ENCODE results near the gene PPT2.
"Not testable (repeated sequence)": the region's sequence is repeated elsewhere in the genome, so short reads cannot be mapped to it uniquely, and the experiment has no call there.

PPT2 gene

DNA sequence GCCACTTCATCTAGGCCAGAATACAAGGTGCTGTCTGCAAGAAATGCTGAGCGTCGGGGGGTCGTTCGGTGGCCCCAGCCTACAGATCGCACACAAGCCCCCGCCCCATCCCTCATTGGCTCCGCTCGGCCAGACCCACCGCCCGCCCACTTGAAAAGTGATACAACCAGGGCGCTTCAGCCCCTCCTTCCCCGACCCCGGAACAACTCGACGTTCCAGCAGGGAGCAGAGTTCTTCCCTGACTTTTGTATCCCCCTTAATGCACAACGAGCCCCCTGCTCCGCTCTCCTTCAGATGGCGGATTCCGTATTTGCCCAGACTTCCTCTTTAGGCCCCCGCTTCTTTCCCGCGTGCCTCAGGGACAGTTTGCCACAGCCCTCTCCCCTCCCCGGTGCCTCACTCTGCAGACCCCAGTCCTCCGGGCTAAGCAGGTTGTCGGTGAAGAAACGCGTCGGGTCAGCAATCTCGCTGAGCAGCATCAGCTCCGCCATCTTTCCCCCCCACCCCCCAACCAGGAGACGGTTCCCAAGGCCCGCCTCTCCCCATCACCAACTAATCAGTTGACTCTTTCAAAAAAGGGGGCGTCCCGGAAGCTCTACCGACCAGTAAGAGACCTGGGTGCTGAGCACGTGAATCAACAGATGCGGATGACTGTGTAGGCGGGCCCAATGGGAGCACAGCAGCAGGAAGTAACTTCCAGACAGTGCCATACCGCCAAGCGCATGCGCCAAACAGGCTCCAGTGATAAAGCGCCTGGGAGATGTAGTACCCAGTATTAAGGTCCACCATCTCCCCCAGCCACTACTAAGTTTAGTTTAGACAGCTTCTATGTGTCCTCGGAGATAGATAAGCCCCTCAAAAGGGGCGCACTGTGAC is 26.0 kb upstream of the PPT2 start, which contains the start of gene ATF6B:
Gene ATF6B (minus strand): TSS at position 530 of the 876 bp plus-strand sequence. CDS start 39 bp downstream, at position 491.
- DNase-seq = peak; percentile 100

DNA sequence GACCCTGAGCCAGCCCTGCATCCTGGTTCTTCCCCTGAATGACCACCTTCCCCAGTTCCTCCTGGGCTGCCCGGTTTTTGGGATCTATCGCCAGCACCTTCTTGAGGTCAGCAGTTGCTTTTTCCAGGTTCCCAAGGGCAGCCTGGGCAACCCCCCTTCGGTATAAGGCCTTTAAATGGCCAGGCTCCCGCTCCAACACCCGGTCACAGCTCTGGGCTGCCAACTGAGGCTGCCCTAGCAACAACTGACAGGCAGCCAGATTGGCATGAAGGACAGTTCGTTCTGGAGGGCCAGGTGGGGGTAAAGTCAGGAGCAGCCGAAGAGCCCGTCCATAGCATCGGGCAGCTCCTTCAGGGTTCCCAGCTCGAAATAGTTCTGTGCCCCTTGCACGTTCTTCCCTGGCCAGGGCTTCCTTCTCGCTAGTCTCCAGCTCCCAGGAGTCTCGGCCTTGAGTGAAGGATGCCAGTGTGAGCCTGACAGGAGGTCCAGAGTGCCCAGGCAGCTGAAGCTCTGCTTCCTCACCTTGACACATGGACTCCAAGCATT is 25.1 kb upstream of the PPT2 start:
- no peak for DNase-seq

DNA sequence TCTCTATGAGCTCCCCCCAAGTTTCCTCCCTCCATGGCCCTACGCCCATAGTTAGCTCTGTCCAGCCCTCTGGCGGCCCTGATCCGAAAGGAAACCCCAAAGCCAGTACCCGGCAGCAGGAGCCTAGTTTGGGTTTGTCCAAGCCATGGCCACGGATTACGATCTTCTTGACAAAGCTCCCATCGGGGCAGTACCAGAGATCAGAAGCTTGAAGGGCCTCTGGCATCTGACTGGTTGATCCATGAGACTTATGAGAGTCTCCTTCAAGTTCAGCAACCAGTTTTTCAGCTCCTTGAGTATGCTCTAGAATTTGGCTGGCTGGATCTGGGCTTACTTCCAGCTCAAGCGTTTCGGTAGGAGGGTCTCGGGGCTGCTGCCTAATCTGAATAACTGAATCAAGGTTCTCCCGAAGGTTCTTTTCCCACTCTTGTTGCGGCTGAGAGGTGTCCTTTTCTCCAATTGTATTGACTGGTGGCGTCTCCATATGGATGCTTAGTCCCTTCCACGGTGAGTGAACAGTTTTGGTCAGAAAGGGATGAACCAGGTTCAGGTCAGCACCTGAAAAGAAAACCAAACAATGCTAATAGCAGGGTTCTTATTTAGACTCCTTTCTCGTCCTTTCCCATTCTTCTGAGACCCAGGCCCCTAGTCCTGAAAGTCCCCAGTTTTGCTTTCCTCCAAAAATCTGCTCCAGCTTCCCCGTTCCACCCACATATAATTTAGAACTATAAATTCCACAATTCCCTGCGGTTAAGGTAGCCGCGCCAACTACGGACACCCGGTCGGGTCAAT is 24.4 kb upstream of the PPT2 start:
- DNase-seq = no peak

DNA sequence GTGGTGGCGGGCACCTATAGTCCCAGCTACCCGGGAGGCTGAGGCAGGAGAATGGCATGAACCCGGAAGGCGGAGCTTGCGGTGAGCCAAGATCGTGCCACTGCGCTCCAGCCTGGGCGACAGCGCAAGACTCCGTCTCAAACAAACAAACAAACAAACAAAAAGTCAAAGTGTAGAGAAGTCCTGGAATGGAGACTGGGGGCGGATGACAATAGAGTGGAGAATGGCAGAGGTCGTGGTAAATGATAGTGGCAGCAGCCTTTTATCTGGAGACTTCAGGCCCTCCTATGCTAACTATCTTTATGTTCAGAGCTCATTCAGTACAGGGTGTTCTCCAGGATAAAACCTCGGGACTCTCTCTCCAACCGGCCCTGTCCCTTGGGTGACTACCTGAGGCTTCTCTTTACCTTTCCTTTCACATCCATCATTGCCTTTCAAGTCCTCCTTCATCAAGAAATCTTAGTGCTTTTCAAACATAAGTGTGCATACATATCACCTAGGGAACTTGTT is 22.4 kb upstream of the PPT2 start:
- DNase-seq = no peak

DNA sequence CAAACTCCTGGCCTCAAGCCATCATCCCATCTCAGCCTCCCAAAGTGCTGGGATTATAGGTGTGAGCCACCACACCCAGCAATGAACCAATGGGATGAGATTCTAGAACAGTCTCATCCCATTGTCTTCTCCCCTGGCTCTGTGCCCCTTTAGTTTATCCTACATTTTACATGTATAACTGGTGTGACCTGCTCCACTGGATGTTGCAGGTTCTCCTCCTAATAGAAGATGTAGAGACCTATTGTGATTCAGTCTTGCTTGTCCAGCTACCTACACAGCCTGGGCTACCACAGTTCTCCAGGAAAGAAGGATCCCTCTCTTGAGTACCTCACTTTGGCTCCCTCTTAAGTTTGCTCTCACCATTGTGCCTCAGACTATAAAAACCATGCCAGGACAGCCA is 21.8 kb upstream of the PPT2 start:
- no peak for DNase-seq

DNA sequence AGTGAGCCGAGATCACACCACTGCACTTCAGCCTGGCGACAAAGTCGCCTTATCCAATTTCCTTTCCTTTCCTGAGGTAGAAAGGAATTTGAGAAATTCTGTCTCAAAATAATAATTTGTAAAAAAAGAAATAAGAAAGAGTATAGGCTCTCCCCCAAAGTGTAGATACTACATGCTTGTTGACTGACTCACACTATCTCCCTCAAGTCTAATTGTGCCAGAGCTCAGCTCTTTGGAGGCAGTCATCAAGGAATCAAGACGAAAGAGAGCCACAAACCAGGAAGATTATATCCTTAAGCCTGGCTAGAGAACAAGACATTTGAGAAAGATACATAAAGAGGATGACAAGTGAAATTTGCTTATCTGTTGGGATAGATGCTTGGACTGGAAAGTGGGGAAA is 20.2 kb upstream of the PPT2 start:
- peak; percentile 51 for DNase-seq

DNA sequence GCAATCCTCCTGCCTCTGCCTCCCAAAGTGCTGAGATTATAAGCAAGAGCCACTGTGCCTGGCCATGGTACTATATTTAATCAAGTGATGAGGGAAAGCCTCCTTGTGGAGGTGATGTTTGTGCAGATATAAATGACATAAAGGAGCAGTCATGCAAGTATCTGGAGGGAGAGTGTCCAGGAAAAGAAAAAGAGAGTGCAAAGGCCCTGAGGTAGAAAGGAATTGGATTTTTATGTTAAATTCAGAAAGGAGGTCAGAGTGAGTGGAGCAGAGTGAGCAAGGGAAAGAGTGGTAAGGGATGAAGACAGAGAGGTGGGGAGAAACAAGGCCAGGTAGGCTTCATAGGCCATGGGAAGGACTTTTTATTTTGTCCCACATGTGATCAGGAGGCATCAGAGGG is 16.5 kb upstream of the PPT2 start:
- DNase-seq = no peak

DNA sequence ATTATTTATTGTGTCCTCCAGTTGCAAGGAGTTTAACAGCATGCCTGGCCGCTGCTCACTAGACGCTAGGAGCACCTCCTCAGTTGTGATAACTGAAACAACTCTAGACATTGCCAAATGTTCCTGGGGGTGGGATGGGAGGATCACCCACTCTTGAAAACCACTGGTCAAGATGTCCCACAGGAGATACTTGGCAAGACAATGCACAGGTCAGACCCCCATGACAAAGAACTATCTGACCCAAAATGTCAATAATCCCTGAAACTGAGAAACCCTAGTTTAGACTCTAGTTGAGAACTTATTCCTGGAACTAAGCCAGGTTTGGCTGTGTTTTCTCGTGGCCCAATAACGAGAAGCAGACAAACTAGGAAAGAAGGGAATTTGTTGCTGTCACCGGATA is 14.4 kb upstream of the PPT2 start:
- DNase-seq = no peak

DNA sequence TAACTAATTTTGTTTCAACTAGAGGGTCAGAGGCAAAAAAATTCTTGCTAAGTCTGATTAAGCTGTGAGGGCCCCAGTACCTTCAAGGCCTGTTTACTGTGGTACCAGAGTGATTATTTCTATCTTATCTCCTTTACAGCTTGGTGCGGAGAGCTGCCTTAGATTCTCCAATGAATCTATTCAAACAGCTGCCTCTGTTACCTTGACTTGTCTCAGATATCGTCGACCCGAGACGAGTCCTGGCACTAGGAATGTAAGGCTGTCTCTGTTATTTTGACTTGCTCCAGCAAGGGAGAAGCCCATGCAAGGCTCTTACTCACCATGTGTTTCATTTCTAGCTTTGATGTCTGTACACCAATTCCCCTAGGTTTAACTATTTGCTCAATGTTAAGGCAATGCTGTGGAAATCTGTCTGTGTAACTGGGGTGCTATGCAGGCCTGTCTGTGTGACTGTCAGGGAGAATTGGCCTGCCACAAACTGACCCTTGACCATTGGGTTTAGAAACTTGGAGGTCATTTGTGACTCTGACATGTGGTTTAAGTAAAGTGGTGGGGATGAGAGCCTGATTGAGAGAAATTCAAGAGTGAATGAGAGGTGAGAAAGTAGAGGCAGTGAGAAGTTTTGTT is 13.4 kb upstream of the PPT2 start:
- DNase-seq = no peak

DNA sequence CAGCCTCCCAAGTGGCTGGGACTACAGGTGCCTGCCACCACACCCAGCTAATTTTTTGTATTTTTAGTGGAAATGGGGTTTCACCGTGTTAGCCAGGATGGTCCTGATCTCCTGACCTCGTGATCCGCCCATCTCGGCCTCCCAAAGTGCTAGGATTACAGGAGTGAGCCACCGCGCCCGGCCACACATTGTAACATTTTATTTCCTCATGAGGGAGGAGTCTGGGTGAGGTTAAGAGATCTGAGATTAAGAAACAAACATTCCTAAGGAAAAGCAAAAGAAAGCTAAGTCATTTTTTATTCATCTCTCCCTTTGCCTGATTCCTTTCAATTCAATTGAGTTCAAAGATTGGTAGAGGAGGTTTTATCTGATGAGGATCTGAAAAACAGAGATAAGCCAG is 9.7 kb upstream of the PPT2 start:
- DNase-seq = not testable (repeated sequence)

DNA sequence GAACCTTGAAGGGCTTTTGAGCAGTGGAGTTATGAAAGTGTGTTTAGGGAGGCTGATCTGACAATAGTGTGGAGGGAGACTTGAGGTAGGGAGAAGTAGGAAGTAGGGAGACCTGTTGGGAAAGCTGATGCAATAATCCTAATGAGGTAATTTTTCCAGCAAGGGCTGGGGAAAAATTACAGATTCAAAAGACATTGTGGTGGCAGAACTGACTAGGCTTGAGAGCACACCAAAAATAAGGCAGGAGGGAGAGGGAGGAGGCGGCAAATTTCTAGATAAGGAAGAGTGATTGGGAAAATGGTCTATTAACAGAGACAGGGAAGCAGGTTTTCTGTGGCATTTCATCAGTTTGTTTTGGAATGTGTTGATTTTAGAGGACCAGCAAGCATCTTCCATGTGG is 7.7 kb upstream of the PPT2 start:
- no peak for DNase-seq

DNA sequence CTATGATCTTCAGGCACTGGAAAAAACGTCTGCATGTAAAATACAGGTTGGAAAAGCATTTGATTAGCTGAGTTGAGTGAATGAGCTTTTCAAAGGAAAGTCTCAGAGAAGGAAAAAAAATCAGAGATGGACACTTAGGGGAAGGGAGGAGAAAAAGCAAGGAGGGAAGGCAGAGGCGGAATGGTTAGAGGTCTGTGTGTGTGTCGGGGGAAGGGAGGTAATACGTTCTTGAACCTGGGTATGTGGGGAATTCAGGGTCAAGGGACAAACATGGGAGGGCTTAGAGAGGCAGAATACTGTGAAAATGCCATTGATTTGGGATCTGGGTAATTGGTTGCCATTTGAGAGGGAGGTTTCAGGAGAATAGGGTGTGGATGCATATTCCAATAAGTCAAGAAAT is 7.3 kb upstream of the PPT2 start:
- no peak for DNase-seq

DNA sequence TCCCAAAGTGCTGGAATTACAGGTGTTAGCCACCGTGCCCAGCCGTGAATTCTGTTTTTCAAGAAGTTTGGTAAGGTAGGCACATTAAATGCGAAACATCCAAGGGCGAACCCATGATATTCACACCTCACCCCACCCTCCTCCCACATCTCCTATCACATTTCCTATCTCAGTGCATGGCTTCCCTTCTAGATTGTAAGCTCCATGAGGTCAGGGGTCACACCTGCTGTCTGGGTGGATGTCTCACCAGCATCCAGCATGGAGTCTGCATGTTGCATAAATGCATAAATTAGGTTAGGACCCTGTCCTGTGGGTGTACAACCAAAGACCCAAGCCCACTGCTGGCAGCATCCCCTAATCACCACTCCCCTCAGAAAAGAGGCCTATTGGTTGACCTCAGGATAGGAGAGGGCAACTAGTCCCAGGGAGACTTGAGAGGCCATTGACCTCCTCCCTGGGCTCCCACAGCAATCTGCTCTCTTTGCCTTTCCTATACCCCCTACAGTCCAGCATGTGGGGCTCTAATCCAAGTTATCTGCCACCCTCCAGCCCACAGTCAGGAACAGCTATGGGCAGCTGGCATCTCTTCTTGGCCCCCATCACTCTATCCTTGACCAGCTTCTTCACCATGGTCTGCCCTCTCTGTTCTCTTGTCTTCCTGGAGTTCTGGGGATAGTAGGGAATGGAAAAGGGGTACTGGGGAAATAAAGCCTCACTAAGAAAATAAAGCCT is 6.4 kb upstream of the PPT2 start:
- no peak for DNase-seq

DNA sequence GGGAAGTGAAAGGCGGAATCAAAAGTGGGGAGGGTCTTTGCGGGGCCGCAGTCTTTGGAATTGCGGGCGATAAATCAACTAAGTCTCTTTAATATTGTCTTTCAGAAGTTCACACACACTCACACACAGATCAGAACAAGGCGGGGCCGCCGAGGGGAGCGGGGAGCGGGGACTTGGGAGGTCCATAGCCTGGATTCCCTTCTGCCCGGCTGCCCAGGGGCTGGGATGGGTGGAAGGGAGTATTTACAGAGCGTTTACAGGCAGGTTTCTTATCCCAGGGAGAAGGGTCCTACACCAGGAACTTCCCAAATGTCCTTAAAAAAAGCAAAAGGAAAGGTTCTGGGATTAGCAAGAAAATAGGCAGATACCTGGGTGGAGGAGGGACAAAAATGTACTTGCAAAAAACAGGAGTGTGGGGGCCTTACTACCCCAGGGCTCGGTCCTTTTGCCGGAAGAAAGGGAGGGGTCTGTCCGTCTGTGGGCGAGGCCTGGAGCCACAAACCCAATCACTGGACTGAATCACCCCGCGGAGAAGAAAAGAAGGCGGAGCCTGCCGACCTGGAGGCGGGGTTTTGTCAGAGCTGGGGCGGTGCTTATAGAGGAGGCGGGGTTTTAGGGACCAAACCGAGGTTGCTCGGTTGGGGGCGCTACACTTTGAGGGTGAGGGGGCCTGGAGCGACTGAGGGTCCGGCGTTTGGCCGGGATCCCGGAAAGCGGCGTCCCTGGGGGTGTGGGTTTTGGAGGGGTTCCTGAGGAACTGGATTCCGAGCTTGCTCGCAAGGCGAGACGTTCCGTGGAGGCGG is 5.5 kb upstream of the PPT2 start:
- DNase-seq = no peak

DNA sequence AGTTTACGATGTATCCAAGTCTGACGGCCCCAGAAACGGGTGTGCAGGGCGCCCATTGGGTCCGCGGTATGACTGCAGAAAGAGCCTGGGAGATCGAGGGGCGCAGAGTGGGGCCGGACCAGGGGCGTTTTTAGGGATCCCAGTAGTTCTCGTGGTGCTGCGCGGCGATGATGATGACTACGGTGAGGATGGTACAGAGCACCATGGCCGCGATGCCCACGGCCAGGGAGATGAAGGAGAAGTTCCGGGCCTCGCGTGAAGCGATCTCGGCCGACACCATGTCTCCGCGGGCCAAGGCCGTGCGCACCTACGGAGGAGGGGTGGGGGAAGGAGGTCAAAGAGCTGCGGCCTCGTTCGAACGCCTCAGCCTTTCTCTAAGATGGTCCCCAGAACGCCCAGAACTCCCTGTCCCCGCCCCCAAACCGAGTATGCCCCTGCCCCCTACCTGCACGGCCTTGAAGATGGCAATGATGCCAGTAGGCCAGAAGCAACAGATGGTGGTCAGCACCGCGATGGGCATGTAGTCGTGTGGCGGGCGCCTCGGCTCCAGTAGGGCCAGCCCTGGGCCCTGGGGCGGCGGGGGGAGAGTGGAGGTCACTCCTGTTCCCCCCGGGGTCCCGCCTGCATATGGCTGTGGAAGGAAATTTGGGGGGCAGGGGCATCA is 4.7 kb upstream of the PPT2 start:
- DNase-seq = no peak

DNA sequence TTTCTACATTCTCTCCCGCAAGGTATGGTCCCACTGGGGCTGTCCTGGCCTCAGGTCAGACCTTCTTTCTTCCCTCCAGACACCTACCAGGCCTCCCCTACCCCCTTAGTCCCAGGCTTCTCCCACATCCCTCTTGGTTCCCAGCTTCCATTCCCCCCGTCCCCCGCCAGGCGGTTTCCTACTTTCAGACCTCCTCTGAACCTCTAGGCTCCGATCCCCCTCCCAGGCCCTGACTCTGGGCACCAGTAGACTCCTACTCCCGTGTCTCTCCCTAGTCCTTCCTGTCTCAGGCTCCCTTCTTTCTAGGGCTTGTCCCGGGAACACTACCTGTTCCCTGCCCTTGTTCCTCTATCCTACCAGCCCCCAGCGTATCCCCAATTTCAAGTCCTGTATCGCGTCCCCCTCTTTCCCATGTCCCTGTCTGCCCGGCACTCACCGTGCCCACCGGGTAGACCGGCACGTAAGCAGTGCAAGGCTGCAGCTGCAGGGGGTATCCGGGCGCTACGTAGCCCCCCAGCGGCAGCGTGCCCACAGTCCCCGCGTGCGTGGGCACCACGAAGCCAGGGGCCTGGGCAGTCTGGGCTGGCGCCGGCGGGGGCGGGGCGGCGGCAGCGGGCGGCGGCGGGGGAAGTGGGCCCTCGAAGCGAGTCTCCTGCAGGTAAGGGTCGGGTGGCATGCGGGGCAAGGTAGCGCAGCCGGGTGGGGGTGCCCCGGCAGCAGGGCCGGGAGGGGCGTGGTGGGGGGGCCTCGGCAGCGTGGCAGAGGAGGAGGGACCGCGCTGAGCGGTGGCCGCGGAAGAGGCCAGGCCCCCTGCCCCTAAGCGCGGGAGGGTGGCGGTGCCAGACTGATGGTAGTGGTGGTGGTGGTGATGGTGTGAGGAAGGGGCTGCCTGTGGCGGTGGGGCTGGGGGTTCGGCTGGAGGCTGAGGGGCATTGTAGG is 3.7 kb upstream of the PPT2 start:
- DNase-seq = no peak

DNA sequence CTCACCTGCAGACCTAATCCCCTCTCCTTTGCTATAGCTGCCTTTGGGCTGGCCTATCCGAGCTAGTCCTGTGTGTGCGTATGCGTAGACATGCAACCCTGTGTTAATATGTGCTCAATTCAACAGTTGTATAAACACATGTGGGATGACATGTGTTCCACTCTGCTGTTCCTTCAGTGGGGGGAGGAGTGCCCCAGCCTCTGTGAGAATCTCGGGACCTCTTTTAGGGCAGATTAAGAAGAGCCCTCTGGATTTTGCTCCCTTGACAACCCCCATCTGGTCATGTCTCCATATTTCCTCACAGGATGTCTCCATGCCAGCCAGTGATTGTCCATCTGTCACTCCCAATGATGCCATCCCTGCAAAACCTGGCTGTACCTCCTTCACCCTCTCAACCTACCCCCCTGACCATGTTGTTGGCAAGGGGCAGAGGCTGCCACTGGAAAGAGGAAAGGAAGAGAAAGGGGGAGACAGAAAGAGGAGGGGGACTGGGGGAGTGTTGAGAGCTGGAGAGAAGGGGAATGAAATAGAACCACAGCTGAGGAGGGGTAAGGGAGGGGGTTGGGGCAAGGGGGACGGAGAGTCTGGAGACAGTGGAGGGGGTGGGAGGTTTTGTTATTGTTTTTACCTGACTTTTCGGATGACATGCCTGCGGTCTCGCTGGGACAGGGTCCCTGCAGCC is 2.6 kb upstream of the PPT2 start:
- DNase-seq = no peak

DNA sequence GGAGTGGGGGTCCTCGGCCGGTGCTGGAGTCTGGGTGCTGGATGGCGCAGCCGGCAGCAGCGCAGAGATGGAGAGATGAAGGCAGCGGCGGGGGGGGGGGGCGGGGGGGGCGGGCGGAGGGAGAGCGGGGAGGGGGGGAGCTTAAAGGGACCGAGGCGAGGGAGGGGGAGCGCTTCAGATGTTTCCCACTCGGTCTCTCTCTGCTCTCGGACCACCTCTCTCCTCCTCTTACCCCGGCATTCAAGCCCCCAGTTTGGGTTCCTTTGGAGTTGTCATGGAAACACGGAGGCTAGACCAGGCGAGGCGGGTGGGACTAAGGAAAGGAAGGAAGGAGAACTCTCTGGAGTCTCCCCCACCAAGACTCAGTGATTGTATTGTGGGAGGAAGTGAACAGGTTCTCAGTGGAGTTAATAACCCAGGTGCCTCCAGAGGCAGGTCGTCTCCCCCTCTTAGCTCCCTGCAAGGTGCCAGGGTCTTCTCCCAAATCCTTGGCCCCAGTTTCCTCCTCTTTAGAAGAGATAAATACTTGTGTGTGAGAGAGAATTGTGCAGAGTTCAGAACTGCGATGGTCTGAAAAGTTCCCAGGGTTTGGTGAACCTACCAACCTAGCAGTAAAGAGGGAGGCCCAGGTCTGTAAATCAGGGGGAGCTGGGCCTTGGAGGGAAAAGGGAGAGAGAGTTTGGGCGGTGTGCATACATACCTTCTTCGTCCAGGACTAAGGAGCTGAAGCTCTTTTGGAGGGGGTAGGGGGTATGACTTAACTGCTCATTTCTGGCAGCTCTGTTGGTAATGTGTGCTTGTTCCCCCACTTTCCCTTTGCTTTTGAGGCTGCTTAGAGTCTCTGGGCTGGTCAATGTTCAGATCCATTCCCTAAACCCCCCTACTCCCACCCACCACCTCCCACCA is 1.8 kb upstream of the PPT2 start, which contains the start of gene PRRT1:
Gene PRRT1 (minus strand): TSS at position 77 of the 906 bp plus-strand sequence. CDS start 112 bp downstream, outside the sequence.
- DNase-seq = no peak
